HG03139 (cell line): ENCODE data around the gene SLC31A1.
"Not testable (repeated sequence)": the region's sequence is repeated elsewhere in the genome, so short reads cannot be mapped to it uniquely, and the experiment has no call there.

Experiments used
- ATAC-seq: cut with Tn5 transposase; IDR thresholded peaks from one replicate; pipeline ENCODE4 v1.9.1; 2021; ENCODE audit not compliant: unreplicated experiment

Gene SLC31A1

GRCh38 chr9:113219969-113220368 is 1.4 kb upstream of the SLC31A1 start:
- peak; percentile 53 for ATAC-seq

DNA sequence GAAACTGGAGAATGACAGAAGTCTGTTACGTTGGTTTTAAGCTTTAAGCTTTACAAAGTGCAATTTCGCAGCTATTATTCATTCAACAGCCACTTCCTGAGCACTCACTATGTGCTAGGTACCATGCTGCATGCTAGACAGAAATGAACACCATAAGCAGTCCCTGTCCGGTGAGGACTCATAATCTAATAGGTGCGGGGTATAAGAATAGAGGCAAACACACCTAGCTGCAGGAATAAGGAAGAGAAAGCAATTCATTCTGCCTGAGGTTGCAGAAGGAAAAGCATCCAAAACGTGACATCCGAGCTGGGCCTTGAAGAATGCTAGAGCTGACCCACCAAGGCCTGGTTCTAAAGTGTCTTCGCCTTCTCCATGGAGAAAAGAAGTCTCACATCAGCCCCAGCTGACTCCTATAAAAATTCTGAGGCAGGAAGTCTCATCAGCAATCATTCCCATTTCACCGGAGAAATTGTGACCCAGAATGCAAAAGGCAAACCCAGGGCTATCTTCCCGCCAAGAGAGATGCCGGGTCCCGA is 809 bp upstream of the SLC31A1 start:
- no peak for ATAC-seq

GRCh38 chr9:113221800-113222481 is 597 bp downstream of the SLC31A1 start:
- no peak for ATAC-seq

DNA sequence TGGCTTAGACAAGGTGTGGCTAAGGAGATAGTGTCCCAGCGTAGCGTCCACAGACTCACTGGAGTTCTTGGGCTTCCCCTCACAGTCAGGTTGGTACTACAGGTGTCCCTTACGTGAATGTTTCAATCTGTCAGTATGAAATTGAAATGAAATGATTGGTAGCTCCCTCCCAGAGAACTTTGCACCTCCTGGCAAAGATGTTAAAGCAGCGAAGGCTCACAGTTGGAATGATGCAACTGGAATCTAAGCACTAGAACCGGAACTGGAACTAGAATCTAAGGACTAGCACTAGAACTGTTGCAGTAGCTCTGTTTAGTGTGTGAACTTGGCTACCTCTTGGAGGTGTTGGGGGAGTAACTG is 1.1 kb downstream of the SLC31A1 start:
- ATAC-seq, result no peak

DNA sequence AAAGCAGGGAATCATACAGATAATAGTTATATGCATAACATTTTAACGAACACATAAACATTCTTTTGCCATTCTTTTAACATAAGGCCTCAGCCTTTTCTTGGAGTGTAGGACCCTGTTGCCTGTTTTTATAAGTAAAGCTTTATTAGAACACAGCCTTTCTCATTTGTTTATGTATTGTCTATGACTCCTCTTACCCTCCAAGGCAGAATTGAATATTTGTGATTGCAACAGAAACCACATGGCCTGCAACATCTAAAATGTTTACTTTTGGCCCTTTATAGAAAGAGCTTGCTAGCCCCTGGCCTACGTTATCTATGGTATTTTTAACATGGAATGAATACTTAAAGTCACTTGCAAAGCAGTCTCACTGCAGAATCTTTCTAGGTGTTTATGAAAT is 2.6 kb downstream of the SLC31A1 start:
- no peak for ATAC-seq

DNA sequence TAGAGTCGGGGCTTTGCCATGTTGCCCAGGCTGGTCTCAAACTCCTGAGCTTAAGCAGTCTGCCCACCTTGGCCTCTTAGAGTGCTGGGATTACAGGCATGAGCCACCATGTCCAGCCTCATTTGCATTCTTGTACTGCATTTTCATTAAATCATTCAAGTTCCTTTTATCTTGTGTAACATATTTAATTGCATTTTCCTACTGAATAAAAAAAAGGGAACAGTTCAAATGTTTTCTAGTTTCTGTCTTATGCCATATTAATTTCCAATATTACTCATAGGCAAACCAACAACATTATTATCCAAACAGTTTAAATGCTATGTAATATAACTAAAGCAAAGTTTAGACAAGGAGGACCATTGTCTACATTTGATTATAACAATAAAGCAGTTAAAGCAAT is 6.1 kb downstream of the SLC31A1 start:
- ATAC-seq, result no peak

DNA sequence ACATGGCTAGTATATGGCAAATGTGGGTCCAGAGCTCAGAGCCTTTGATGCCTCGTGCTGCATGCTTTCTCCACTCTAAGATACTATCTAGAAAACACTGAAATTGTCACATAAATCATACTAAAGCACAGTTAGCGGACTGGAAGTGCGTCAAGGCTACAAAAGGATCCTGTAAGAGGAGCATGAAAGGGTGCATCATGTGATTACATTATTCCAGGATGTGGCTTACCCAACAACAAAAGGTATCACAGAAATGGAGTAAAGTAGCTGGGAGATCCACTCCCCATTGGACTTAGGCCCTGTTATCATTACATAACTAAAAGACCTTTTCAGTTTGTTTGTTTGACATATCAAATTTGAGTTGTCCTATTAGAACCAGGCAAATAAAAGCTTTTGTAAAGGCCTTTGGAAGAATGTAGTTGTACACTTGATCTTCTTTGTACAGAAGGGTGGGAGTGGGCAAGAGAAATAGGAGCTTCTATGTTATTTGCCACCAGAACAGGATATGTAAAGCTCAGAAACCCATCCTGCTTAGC is 6.9 kb downstream of the SLC31A1 start:
- ATAC-seq, result no peak

- ATAC-seq, result no peak
These were observed 10.4 kb downstream of the SLC31A1 start for GRCh38 chr9:113231701-113232100.

DNA sequence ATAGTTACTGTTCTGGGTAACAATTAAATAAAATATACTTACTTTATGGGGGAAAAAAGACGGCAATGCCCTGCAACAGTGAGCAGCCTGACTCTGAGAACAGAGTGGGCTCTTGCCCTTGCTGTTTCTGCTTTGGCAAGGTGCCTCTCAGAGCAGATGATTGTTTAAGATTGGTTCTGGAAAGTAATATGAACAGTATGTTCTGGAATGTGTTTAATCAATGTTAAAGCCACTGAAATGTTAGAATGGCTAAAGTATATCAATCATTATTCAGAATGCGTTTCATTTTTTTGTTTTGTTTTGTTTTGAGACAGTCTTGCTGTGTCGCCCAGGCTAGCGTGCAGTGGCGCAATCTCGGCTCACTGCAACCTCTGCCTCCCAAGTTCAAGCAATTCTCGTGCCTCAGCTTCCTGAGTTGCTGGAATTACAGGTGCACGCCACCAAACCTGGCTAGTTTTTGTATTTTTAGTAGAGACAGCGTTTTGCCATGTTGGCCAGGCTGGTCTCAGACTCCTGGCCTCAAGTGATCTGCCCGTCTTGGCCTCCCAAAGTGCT is 14.4 kb downstream of the SLC31A1 start:
- ATAC-seq, result not testable (repeated sequence)

DNA sequence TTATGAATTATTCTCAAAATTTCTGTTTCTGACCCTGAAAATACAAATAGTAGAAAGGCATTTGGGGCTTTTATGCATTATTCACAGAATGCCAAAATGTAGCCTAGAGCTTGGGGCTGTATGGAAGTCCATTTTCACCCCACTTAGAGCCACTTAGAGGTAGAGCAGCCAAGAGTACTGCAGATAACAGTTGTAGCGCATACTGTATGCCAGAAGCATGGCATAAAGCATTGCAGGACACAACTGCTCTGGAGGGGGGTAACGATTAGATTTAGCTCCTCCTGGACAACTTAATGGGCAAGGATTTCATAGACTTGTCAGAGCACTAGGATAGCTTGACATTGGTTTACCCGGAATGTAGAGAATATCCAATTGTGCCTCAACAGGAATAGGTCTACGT is 15.7 kb downstream of the SLC31A1 start:
- no peak for ATAC-seq

- ATAC-seq, result no peak
These were observed 17.0 kb downstream of the SLC31A1 start for GRCh38 chr9:113238202-113238858.

DNA sequence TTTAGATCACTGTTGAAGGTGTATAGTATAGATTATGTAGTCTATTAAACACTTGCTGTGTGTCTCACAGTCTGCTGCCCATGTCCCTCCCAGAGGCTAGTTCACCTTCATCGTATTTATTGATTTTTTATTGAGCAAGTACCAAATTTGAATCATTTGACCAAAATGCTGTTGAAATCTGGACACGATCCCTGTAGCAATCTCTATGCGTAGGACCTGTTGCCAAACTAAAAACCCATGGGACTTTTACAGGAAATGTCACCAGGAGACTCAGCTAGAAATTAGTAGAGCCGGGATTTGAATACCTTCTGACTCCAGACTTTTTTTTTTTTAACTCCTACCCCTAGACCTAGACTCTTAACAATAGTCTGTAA is 17.5 kb downstream of the SLC31A1 start:
- no peak for ATAC-seq

DNA sequence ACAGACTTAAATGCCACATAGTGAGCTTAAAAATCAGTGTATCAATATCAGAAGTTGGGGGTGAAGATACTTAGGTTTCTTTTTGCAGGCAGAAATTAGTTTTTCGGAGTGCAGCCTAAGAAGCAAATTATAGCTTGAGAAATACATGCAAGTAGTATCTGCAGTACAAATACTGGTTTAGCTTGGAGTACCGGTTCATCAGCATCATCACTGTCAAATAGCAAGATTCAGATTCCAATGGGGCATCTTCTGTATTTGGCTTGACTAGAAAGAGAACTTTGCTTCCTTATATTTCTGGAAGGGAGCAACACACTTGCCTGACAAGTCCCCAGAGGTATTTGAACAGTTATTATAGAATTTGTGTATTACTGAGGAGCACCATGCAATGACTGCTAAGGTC is 19.8 kb downstream of the SLC31A1 start:
- no peak for ATAC-seq

DNA sequence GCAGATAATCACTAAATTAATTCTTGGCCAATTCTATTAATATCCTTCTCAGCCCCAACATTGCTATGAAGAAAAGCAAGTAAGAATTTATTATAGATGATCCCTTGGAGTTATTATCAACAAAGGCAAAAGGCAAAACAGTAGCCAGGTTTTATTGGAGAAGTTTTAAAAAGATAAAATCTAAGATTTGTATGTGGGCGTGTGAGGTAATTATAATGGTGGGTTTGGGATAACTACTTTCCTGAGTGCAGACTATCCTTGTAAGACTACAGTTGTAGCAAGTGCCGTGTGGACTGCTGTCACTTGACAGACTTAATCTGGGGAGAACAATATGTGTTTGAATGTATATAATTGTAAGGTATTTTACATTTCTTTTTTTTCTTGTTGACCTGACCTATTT is 23.2 kb downstream of the SLC31A1 start:
- ATAC-seq, result no peak

- no peak for ATAC-seq
These were observed 24.6 kb downstream of the SLC31A1 start for GRCh38 chr9:113245894-113246293.

- ATAC-seq, result no peak
These were observed 25.6 kb downstream of the SLC31A1 start for GRCh38 chr9:113246928-113247327.

DNA sequence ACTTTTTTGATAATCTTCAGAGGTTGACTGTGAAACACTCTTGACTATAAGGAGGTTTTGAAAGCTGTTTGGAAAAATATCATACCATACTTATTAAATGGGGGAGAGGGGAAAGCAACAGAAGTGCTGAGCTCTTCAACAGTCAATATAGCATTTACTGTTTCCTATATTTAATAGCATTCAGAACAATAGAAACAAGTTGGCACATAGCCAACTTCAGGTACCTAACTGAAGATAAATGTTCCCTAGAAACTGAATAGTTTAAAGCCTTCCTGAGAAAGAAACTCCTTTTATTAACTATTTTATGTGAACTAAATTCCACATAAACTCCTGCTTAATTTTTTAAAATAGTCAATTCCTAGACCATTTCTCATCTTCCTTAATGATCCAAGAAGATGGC is 26.3 kb downstream of the SLC31A1 start:
- ATAC-seq, result no peak

DNA sequence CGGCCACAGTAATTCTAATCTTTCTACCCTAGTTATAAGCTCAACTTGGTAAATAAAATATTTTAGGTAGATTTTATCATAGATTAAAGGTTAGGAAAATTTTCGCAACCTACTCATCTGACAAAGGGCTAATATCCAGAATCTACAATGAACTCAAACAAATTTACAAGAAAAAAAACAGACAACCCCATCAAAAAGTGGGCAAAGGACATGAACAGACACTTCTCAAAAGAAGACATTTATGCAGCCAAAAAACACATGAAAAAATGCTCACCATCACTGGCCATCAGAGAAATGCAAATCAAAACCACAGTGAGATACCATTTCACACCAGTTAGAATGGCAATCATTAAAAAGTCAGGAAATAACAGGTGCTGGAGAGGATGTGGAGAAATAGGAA is 28.3 kb downstream of the SLC31A1 start:
- not testable (repeated sequence) for ATAC-seq

GRCh38 chr9:113250807-113251206 is 29.5 kb downstream of the SLC31A1 start:
- no peak for ATAC-seq

DNA sequence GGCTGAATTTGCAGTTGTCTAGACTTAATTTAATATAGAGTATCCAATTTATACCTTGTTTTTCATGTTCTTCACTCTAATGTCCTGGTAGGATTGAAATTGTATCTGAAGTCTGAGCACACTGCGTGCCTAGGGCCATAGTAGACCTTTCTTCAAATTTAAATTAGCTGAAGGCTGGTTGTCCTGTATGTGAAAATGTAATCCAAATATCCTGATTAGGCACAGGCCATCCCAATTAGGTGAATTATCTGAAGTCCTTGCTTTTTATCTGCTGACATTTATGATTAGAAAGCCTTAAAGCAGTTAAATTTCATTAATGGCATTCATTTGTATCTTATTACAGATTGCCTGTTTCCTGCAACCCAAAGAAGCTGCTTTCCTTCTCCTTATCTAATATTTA is 33.6 kb downstream of the SLC31A1 start:
- ATAC-seq, result no peak

GRCh38 chr9:113255438-113255837 is 34.1 kb downstream of the SLC31A1 start:
- ATAC-seq, result no peak

DNA sequence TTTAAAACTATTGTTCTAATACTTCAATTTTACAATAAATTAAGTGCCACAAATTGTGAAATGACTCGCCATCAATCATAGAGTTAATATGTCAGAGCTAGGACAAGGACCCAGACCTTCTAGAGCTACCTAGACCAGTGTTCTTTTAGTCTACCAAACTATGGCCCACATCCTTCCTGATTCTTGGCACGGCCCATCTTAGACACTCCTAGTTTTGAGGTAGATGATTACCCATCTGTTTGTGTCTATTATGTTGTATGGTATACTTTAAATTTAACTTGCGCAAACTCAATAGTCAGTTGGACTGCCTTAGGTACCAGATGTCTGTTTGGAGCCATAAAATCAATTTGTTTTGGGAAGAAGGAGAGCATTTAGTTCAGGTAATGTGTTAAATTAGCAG is 36.5 kb downstream of the SLC31A1 start:
- ATAC-seq, result no peak
